Measurements from ENCODE around the gene MAPK10. TPM values are rescaled to one million over a fixed set of nuclear protein-coding genes. Genes with fewer than 3 reads are reported as not detected.
A peak's percentile ranks its signal among the peaks of the same experiment; 100 is the strongest.
"Not testable (repeated sequence)": the region's sequence is repeated elsewhere in the genome, so short reads cannot be mapped to it uniquely, and the experiment has no call there.

MAPK10 gene
- total and polyA plus RNA-seq, 8 donors, result 16.1 to 44.4 (median 30.5) TPM

DNA sequence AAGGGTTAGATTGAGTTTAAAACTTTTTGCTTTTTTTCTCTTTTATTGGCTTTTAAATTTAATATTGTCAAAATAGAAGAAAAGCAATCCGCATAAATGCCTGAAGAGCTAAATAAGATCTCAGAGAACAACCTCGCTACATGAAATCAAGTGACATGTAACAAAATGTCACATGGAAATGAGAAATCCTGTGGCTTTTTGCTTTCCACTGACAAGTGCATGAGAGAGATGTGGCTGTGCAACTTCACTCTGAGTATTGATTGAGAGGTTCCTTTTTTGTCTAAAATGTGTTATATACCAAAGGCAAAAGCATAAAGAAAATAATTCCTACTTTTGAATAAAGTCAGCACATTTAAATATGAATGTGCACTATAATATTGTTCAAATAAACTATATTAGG is 263.5 kb downstream of the MAPK10 start:
- no peak overlapping the region for H3K4me3 ChIP-seq
- TF ChIP-seq, protein P1, sequence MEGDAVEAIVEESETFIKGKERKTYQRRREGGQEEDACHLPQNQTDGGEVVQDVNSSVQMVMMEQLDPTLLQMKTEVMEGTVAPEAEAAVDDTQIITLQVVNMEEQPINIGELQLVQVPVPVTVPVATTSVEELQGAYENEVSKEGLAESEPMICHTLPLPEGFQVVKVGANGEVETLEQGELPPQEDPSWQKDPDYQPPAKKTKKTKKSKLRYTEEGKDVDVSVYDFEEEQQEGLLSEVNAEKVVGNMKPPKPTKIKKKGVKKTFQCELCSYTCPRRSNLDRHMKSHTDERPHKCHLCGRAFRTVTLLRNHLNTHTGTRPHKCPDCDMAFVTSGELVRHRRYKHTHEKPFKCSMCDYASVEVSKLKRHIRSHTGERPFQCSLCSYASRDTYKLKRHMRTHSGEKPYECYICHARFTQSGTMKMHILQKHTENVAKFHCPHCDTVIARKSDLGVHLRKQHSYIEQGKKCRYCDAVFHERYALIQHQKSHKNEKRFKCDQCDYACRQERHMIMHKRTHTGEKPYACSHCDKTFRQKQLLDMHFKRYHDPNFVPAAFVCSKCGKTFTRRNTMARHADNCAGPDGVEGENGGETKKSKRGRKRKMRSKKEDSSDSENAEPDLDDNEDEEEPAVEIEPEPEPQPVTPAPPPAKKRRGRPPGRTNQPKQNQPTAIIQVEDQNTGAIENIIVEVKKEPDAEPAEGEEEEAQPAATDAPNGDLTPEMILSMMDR (IDR thresholded peaks at IDR 0.05), result no peak
- H3K27me3 ChIP-seq, result no peaks in the 10 kb centered on the region
- H3K36me3 ChIP-seq, result no peaks in the 10 kb centered on the region
- no peak overlapping the region for H3K27ac ChIP-seq
- DNase-seq (no peak), ATAC-seq (no peak)
- intact Hi-C loops (cut with DNase I), result no loop called here
- H3K4me1 ChIP-seq, result no peaks in the 10 kb centered on the region
- no peaks in the 10 kb centered on the region for H3K9me3 ChIP-seq

DNA sequence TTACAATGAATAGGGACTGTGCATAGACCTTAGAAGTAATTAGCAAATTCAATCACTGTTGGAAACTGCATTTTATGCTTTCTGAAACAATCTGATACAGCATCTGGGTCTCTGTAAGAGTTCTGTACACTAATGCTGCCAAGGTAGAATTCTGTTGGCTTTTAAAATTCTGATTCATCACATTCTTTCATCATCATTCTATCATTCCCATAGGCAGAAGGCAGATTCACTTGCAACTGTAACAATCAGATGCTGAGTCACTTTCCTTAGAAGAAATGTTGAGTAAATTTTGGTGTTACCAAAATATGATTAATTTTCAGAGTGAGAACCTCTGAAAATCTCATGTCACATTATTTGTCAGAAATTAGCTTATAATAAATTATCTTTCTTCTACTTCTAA is 267.2 kb downstream of the MAPK10 start:
- no peaks in the 10 kb centered on the region for H3K36me3 ChIP-seq
- ATAC-seq (no peak), DNase-seq (no peak)
- H3K27ac ChIP-seq, result no peak overlapping the region
- H3K4me1 ChIP-seq, result no peaks in the 10 kb centered on the region
- no peaks in the 10 kb centered on the region for H3K27me3 ChIP-seq
- no peak overlapping the region for H3K4me3 ChIP-seq
- no peaks in the 10 kb centered on the region for H3K9me3 ChIP-seq
- TF ChIP-seq, protein P1 (IDR thresholded peaks at IDR 0.05), result no peak
- intact Hi-C loops (cut with DNase I), result no loop called here

DNA sequence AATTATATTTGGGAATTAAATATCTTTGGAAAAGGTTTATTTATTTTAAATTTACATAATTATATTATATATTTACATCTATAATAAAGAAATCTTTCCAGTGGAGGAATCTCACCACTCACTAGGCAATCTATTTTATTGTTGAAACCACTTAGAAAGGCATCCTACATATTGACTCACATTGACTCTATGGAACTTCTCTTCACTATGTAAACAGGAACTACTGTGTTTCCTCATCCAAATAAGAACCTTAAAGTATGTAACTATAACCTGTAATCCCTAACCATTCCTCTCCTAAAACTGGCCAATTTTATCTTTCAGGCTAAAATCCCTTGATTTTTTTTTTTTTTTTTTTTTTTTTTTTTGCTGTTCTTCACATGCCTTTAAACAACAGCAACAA is 268.7 kb downstream of the MAPK10 start:
- no peaks in the 10 kb centered on the region for H3K27me3 ChIP-seq
- no peaks in the 10 kb centered on the region for H3K36me3 ChIP-seq
- DNase-seq, result no peak
- H3K9me3 ChIP-seq, result no peaks in the 10 kb centered on the region
- TF ChIP-seq, protein P1 (IDR thresholded peaks at IDR 0.05), result no peak
- intact Hi-C loops (cut with DNase I), result no loop called here
- H3K4me3 ChIP-seq, result no peak overlapping the region
- H3K4me1 ChIP-seq, result no peaks in the 10 kb centered on the region
- no peak overlapping the region for H3K27ac ChIP-seq
- ATAC-seq, result no peak

DNA sequence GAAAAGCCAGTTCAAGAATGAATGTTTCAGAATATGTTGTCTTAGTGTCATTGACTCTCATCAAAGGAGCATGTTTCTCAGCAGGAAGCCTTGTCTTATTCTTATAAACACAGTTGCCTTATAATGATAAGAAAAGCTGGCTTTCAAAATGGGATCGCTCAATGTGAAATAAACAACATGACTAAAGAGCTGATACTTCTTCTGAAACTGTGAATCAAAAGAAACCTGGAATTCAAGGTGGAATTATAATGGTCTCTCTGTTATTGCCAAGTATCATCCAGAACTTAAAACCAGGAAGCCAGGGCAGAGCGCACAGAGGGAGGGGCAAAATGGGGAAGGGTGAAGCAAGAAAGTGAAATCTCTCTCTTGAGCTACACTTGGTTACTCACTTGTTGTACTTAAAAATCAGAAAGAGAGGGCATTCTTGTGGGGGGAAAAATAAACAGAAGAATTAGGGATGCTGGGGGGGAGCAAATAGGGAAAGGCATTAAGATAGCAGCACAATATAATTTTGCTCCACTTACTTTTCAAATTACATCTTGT is 270.0 kb downstream of the MAPK10 start:
- DNase-seq (peak in 2 of 4 donors; percentile 17 to 30), ATAC-seq (peak; percentile 77)

DNA sequence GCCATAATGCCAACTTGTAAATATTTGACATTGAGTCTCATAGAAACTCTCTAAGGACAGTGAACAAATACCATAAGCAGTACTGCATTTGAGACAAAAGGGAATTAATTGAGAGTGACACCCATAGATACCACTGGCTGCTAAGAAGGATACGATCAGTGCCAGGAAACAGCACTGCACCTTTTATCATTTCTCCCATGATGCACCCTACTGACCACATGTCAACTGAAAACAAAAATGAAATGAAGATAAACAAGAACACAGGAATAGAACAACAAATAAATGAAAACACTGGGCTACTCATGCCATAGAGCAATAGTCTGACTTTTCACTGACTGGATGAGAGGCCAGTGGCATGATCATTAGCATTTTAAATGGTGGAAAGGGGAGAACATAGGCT is 270.8 kb downstream of the MAPK10 start:
- no peaks in the 10 kb centered on the region for H3K27me3 ChIP-seq
- H3K4me1 ChIP-seq, result no peaks in the 10 kb centered on the region
- DNase-seq, result no peak
- no peak overlapping the region for H3K27ac ChIP-seq
- intact Hi-C loops (cut with DNase I), result no loop called here
- TF ChIP-seq, protein P1 (IDR thresholded peaks at IDR 0.05), result no peak
- no peaks in the 10 kb centered on the region for H3K9me3 ChIP-seq
- H3K36me3 ChIP-seq, result no peaks in the 10 kb centered on the region
- H3K4me3 ChIP-seq, result no peak overlapping the region
- no peak for ATAC-seq

More for the DNA sequence above, 270.0 kb downstream of the MAPK10 start:
- TF ChIP-seq, protein P1 (IDR thresholded peaks at IDR 0.05), result no peak
- H3K9me3 ChIP-seq, result no peaks in the 10 kb centered on the region
- H3K4me3 ChIP-seq, result no peak overlapping the region
- H3K27ac ChIP-seq, result no peak overlapping the region
- intact Hi-C loops (cut with DNase I), result no loop called here
- H3K4me1 ChIP-seq, result no peaks in the 10 kb centered on the region
- H3K36me3 ChIP-seq, result no peaks in the 10 kb centered on the region
- no peaks in the 10 kb centered on the region for H3K27me3 ChIP-seq

DNA sequence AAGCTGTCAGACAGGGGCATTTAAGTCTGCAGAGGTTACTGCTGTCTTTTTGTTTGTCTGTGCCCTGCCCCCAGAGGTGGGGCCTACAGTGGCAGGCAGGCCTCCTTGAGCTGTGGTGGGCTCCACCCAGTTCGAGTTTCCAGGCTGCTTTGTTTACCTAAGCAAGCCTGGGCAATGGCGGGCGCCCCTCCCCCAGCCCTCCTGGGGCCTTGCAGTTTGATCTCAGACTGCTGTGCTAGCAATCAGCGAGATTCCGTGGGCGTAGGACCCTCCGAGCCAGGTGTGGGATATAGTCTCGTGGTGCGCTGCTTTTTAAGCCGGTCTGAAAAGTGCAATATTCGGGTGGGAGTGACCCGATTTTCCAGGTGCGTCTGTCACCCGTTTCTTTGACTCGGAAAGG is 284.1 kb downstream of the MAPK10 start:
- ATAC-seq; H3K27ac ChIP-seq; H3K4me1 ChIP-seq; H3K36me3 ChIP-seq; H3K9me3 ChIP-seq; H3K27me3 ChIP-seq; H3K4me3 ChIP-seq; intact Hi-C loops (cut with DNase I); DNase-seq: not testable (repeated sequence)

Data from left lung (tissue), 10 donors.